B cell (primary cell): ENCODE measurements around the gene ICAM4. TPM values are rescaled to one million over a fixed set of nuclear protein-coding genes. Genes with fewer than 3 reads are reported as not detected.

ENCODE experiments used
- ATAC-seq: fragments of 200-7000 bp; cut with Tn5 transposase; one replicate; pipeline ENCODE4 v1.10.0; 2021; ENCODE audit warnings: low read depth, mild to moderate bottlenecking, moderate number of reproducible peaks, moderate library complexity
- CTCF ChIA-PET: fragments of 350-600 bp; sonication (Branson Sonifier 250); formaldehyde crosslinking; loops from one replicate; lab custom pipeline; 2021; ENCODE audit warnings: antibody characterized with exemption, inconsistent platforms; lab: Charles Lee
- POLR2A ChIA-PET: fragments of 350-600 bp; sonication (Branson Sonifier 250); formaldehyde crosslinking; loops from one replicate; lab custom pipeline; 2021; ENCODE audit warnings: antibody characterized with exemption; lab: Charles Lee
- DNase-seq: peaks from one replicate; pipeline ENCODE4 v3.0.0; 2013
- H2AFZ ChIP-seq: 2 replicates; pipeline ENCODE4 v1.6.1; 2012; ENCODE audit warnings: mild to moderate bottlenecking, low read depth, low read length; ENCODE audit not compliant: insufficient read depth, poor library complexity, severe bottlenecking
- H3K27ac ChIP-seq, 2 donors: 1 replicate in 1 of 2; 2 replicates in 1 of 2; pipeline ENCODE4 v1.5.1; 2012 to 2013; ENCODE audit warnings: low read length in 2 of 2, mild to moderate bottlenecking in 2 of 2, moderate library complexity in 1 of 2
- H3K27me3 ChIP-seq, 4 experiments: fragments of 200-600 bp in 1 of 4; sonication (generic) in 1 of 4; replicated peaks in 1 of 4; 1 replicate in 2 of 4; 2 replicates in 2 of 4; pipeline versions ENCODE4 v1.6.1 to v1.7.0; 2013 to 2016; ENCODE audit warnings: low read length in 3 of 4, mild to moderate bottlenecking in 2 of 4, mixed read lengths in 1 of 4, moderate library complexity in 1 of 4; ENCODE audit not compliant: insufficient read depth in 4 of 4, control insufficient read depth in 3 of 4; ENCODE audit errors: control extremely low read depth in 1 of 4
- H3K36me3 ChIP-seq, 2 experiments: replicated peaks in 1 of 2; 1 replicate in 1 of 2; 2 replicates in 1 of 2; pipeline versions ENCODE4 v1.6.1 to v1.7.1; 2013; ENCODE audit warnings: low read length in 1 of 2; ENCODE audit not compliant: insufficient read depth in 2 of 2, control insufficient read depth in 1 of 2; ENCODE audit errors: control extremely low read depth in 1 of 2, extremely low read depth in 1 of 2
- H3K4me1 ChIP-seq, 2 donors: fragments of 200-600 bp in 1 of 2; sonication (generic) in 1 of 2; 1 replicate in 1 of 2; 2 replicates in 1 of 2; pipeline versions ENCODE4 v1.5.1 to v1.6.1; 2013 to 2017; ENCODE audit warnings: low read length in 2 of 2; ENCODE audit not compliant: control insufficient read depth in 2 of 2, insufficient read depth in 2 of 2
- H3K4me2 ChIP-seq: replicated peaks from 2 replicates; pipeline ENCODE3; 2012; ENCODE audit warnings: mild to moderate bottlenecking, low read depth, low read length; ENCODE audit not compliant: poor library complexity, severe bottlenecking
- H3K4me3 ChIP-seq, 5 experiments: fragments of 200-600 bp in 1 of 5; sonication (generic) in 1 of 5; 1 replicate in 3 of 5; 2 replicates in 2 of 5; pipeline versions ENCODE4 v1.5.1 to v1.7.0; 2011 to 2016; ENCODE audit warnings: low read length in 4 of 5, mild to moderate bottlenecking in 4 of 5, low read depth in 2 of 5, control low read depth in 1 of 5, moderate library complexity in 1 of 5; ENCODE audit not compliant: insufficient read depth in 1 of 5; ENCODE audit errors: control extremely low read depth in 1 of 5, extremely low read depth in 1 of 5
- H3K79me2 ChIP-seq: fragments of 200-600 bp; sonication (generic); one replicate; pipeline ENCODE4 v1.6.0; 2016; ENCODE audit warnings: low read length; ENCODE audit not compliant: control insufficient read depth, insufficient read depth
- H3K9ac ChIP-seq: fragments of 200-600 bp; sonication (generic); 2 replicates; pipeline ENCODE4 v1.6.1; 2017; ENCODE audit warnings: mild to moderate bottlenecking, low read length, moderate library complexity
- H3K9me3 ChIP-seq, 3 donors: one replicate each; pipeline versions ENCODE4 v1.6.1 to v1.7.1; 2013; ENCODE audit warnings: low read length in 2 of 3; ENCODE audit not compliant: control insufficient read depth in 2 of 3, insufficient read depth in 1 of 3; ENCODE audit errors: control extremely low read depth in 1 of 3
- H4K20me1 ChIP-seq: 2 replicates; pipeline ENCODE4 v1.6.0; 2012; ENCODE audit warnings: mild to moderate bottlenecking, low read length; ENCODE audit not compliant: insufficient read depth, control insufficient read depth, poor library complexity, severe bottlenecking
- H3K27ac Mint-ChIP-seq: one replicate; pipeline ENCODE4 v1.8.0; 2021; ENCODE audit warnings: mixed read lengths
- H3K27me3 Mint-ChIP-seq: one replicate; pipeline ENCODE4 v1.8.0; 2021; ENCODE audit warnings: mixed read lengths
- H3K4me1 Mint-ChIP-seq: one replicate; pipeline ENCODE4 v1.8.0; 2021; ENCODE audit warnings: mixed read lengths
- H3K4me3 Mint-ChIP-seq: one replicate; pipeline ENCODE4 v1.8.0; 2021; ENCODE audit warnings: mixed read lengths
- H3K9me3 Mint-ChIP-seq: one replicate; pipeline ENCODE4 v1.8.0; 2022; ENCODE audit warnings: mixed read lengths; ENCODE audit not compliant: insufficient read depth
- EZH2 ChIP-seq: IDR thresholded peaks from 2 replicates; pipeline ENCODE4 v1.6.1; 2012; ENCODE audit warnings: borderline replicate concordance, low read depth, mild to moderate bottlenecking, moderate library complexity, low read length; ENCODE audit not compliant: insufficient read depth, poor library complexity, severe bottlenecking
- WGBS: methylation state at CpG from one replicate; pipeline ENCODE4 v1.1.5; 2013; ENCODE audit warnings: missing lambda C conversion rate; ENCODE audit not compliant: insufficient coverage; 5-methylcytosine and 5-hydroxymethylcytosine counted together
- intact Hi-C: fragments of 100-400 bp; cut with micrococcal nuclease; formaldehyde crosslinking; loops from one replicate; pipeline ENCODE4 v1.10.0; 2022
- polyA plus RNA-seq: library from polyadenylated mRNA; depleted of rRNA; stranded (reverse); fragments of >200 nt; gene quantifications from 2 replicates; pipeline ENCODE4 v1.2.3, GENCODE V29; 2012
- total RNA-seq, 2 donors: library from RNA; stranded (reverse); fragments of 120-200 nt in 1 of 2; gene quantifications; 1 replicate in 1 of 2; 2 replicates in 1 of 2; pipeline versions ENCODE4 v1.2.3 to v1.2.4, GENCODE V29; 2013 to 2022
- TF ChIP-seq, protein P1 (sequence below): fragments of 200-600 bp; IDR thresholded peaks from one replicate; pipeline ENCODE4 v1.8.0; 2022; ENCODE audit warnings: antibody characterized with exemption, mild to moderate bottlenecking

ICAM4 gene
- total and polyA plus RNA-seq, 2 donors (not counting 1 experiment from before 2014, with no cell fraction given): 0.44 to 0.78 TPM

DNA sequence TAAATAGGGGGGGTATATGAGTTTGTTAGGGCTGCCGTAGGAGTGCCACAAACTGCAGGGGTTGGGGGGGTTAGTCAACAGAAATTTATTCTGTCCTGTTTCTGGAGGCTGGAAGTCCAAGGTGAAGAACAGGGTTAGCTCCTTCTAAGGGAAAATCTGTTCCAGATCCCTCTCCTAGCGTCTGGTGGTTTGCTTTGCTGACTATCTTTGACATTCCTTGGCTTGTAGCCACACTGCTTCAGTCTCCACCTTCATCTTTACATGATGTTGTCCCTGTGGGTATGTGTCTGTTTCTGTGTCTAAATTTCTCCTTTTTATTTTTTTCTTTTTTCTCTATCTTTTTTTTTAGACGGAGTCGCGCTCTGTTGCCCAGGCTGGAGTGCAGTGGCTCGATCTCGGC is 24.0 kb upstream of the ICAM4 start:
- no peaks in the 10 kb centered on the region for H3K4me1 Mint-ChIP-seq
- Histone ChIP-seq H3K79me2 (no peaks in the 10 kb centered on the region), H3K27me3 (no peaks in the 10 kb centered on the region), H3K4me2 (no peak overlapping the region), H3K4me1 (peaks cover 0 to 3% of the 10 kb centered on the region in 2 donors), H3K36me3 (peaks cover 0 to 15% of the 10 kb centered on the region in 2 experiments), H2AFZ (no peak overlapping the region), H3K4me3 (no peak overlapping the region), H4K20me1 (no peaks in the 10 kb centered on the region), H3K9me3 (no peaks in the 10 kb centered on the region), H3K27ac (no peak overlapping the region), H3K9ac (no peak overlapping the region)
- H3K4me3 Mint-ChIP-seq: no peak overlapping the region
- H3K9me3 Mint-ChIP-seq: no peaks in the 10 kb centered on the region
- no peak for TF ChIP-seq EZH2
- TF ChIP-seq, protein P1, sequence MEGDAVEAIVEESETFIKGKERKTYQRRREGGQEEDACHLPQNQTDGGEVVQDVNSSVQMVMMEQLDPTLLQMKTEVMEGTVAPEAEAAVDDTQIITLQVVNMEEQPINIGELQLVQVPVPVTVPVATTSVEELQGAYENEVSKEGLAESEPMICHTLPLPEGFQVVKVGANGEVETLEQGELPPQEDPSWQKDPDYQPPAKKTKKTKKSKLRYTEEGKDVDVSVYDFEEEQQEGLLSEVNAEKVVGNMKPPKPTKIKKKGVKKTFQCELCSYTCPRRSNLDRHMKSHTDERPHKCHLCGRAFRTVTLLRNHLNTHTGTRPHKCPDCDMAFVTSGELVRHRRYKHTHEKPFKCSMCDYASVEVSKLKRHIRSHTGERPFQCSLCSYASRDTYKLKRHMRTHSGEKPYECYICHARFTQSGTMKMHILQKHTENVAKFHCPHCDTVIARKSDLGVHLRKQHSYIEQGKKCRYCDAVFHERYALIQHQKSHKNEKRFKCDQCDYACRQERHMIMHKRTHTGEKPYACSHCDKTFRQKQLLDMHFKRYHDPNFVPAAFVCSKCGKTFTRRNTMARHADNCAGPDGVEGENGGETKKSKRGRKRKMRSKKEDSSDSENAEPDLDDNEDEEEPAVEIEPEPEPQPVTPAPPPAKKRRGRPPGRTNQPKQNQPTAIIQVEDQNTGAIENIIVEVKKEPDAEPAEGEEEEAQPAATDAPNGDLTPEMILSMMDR: no peak
- no peaks in the 10 kb centered on the region for H3K27me3 Mint-ChIP-seq
- H3K27ac Mint-ChIP-seq: no peak overlapping the region
- ChIA-PET CTCF (interaction anchor here (0.6 to 7.9 kb wide), 4 partner anchors 12 to 125 kb away, joined by 3 to 268 read pairs (median 18); partner anchors contain the start of gene MRPL4), POLR2A (no interaction called here)
- ATAC-seq (no peak), DNase-seq (no peak)
- 89% methylated on average over 6 of the region's 7 CpGs for WGBS
- intact Hi-C loops: no loop called here

DNA sequence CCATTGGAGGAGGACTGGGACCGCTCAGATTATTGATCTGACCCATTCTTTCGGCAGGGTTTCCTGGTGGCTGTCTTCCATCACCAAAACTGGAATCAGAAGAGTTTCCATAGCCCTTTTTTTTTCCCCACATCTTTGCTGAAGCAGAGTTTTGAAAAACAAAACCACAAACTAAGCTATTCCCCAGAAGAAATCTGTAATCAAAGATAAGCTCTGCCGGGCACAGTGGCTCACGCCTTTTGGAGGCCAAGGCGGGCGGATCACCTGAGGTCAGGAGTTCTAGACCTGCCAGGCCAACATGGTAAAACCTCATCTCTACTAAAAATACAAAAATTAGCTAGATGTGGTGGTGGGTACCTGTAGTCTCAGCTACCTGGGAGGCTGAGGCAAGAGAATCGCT is 20.0 kb upstream of the ICAM4 start:
- no peak overlapping the region for H3K9ac ChIP-seq
- no peak overlapping the region for H3K27ac Mint-ChIP-seq
- TF ChIP-seq EZH2: no peak
- TF ChIP-seq, protein P1: no peak
- no peaks in the 10 kb centered on the region for H4K20me1 ChIP-seq
- no peaks in the 10 kb centered on the region for H3K36me3 ChIP-seq
- peaks cover 16% of the 10 kb centered on the region for H3K4me1 Mint-ChIP-seq
- no peak overlapping the region for H3K4me3 ChIP-seq
- intact Hi-C loops: loop anchor here (5.0 kb wide), 1 partner anchor 334 kb away; no protein-coding TSS in a partner anchor
- H3K9me3 Mint-ChIP-seq: no peaks in the 10 kb centered on the region
- H3K4me3 Mint-ChIP-seq: no peak overlapping the region
- H3K27me3 ChIP-seq: no peaks in the 10 kb centered on the region
- H3K27me3 Mint-ChIP-seq: no peaks in the 10 kb centered on the region
- H3K4me2 ChIP-seq: no peak overlapping the region
- no peak overlapping the region for H2AFZ ChIP-seq
- DNase-seq: no peak
- POLR2A ChIA-PET: interaction anchor here (0.6 kb wide), 1 partner anchor 139 kb away, joined by 4 read pairs; no protein-coding TSS in a partner anchor
- H3K9me3 ChIP-seq: no peaks in the 10 kb centered on the region
- H3K4me1 ChIP-seq: peaks cover 8 to 23% of the 10 kb centered on the region in 2 donors
- H3K27ac ChIP-seq: no peak overlapping the region
- peaks cover 3% of the 10 kb centered on the region for H3K79me2 ChIP-seq
- ATAC-seq: no peak
- WGBS: 100% methylated on average over 2 of the region's 7 CpGs
- CTCF ChIA-PET: interaction anchor here (0.6 to 9.2 kb wide), 3 partner anchors 8 to 155 kb away, joined by 3 to 570 read pairs (median 73); partner anchors contain the start of genes P2RY11 and TYK2
